Endothelial cell of umbilical vein (primary cell): Measurements from ENCODE around the gene TRIM41.

Experiments
- CTCF ChIP-seq, 2 donors: IDR thresholded peaks; 1 replicate in 1 of 2; 2 replicates in 1 of 2; pipeline ENCODE4 v1.5.1; 2011; ENCODE audit warnings: low read length in 2 of 2, mild to moderate bottlenecking in 2 of 2, moderate library complexity in 2 of 2, control low read depth in 1 of 2, inconsistent platforms in 1 of 2, low read depth in 1 of 2; ENCODE audit not compliant: insufficient read depth in 1 of 2; ENCODE audit errors: extremely low read depth in 1 of 2
- EZH2 ChIP-seq: IDR thresholded peaks from 2 replicates; pipeline ENCODE4 v1.6.1; 2012; ENCODE audit warnings: borderline replicate concordance, low read depth, mild to moderate bottlenecking, moderate library complexity, low read length, inconsistent platforms; ENCODE audit not compliant: severe bottlenecking
- GATA2 ChIP-seq: IDR thresholded peaks from 2 replicates; pipeline ENCODE4 v1.7.0; 2011; ENCODE audit warnings: low read depth, mild to moderate bottlenecking, moderate library complexity, mixed read lengths, low read length; ENCODE audit not compliant: insufficient read length, insufficient read depth
- POLR2A ChIP-seq: IDR thresholded peaks from 2 replicates; pipeline ENCODE4 v1.6.1; 2012; ENCODE audit warnings: low read depth, mild to moderate bottlenecking, control low read depth, low read length

DNA sequence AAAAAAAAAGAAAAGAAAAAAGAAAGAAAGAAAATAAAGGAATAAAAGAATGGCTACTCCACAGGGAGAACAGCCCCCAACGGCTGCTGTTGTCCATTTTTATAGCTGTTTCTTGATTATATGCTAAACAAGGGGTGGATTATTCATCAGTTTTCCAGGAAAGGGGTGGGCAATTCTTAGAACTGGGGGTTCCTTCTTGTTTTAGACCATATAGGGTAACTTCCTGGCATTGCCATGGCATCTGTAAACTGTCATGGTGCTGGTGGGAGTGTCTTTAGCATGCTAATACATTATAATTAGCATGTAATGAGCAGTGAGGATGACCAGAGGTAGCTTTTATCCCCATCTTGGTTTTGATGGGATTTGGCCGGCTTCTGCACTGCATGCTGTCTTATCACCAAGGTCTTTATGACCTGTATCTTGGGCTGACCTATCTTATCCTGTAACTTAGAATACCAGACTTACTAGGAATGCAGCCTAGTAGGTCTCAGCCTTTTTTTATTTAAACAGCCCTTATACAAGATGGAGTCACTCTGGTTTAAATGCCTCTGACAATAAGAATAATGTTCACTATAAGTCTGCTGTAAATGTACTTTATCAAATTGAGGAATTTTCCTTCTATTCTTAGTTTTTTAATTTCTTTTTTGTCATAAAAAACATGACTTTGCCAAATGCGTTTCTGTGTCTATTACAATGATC is 46.7 kb upstream of the TRIM41 start:
- TF ChIP-seq CTCF (IDR thresholded peaks at IDR 0.05; ENCODE audit: extremely low read depth in 1 of 2, insufficient read depth in 1 of 2, low read depth in 1 of 2, low read length in 2 of 2) (no peak), POLR2A (no peak), EZH2 (no peak), GATA2 (no peak)
